ENCODE data around the gene ZNF682.
A peak's percentile ranks its signal among the peaks of the same experiment; 100 is the strongest.
"Not testable (repeated sequence)": the region's sequence is repeated elsewhere in the genome, so short reads cannot be mapped to it uniquely, and the experiment has no call there.

ZNF682 gene

DNA sequence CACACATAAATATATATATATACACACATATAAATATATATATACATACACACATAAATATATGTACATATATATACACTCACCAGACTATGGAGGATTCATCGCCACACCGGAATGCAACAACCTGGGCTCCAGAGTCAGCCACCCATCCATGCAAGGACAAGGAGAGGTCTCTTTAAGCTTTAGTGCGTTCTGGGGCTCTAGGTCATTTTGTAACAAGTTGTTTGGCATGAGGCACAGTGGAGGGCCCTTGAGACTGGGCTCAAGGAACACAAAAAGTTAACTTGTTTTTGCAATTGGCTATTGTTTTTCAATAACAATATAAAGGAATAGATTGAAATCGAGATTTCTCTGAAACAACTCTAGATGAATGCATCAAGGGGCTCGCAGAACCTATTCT lies 33.6 kb upstream of the ZNF682 start:
- TF ChIP-seq CTCF (IDR thresholded peaks at IDR 0.05; ENCODE audit: low read depth, low read length, missing control alignments): no peak

GRCh38 chr19:20070691-20071090 lies 31.4 kb upstream of the ZNF682 start:
- DNase-seq (ENCODE audit: extremely low read depth, low read depth): no peak
- no peak for TF ChIP-seq CTCF (IDR thresholded peaks at IDR 0.05; ENCODE audit: low read depth, low read length, missing control alignments)
- H3K4me3 ChIP-seq (replicated peaks; ENCODE audit: low read depth, low read length): no peak overlapping the region

More for the DNA sequence above, 33.6 kb upstream of the ZNF682 start:
- no peak overlapping the region for H3K4me3 ChIP-seq (replicated peaks; ENCODE audit: low read depth, low read length)
- DNase-seq (ENCODE audit: extremely low read depth, low read depth): no peak

DNA sequence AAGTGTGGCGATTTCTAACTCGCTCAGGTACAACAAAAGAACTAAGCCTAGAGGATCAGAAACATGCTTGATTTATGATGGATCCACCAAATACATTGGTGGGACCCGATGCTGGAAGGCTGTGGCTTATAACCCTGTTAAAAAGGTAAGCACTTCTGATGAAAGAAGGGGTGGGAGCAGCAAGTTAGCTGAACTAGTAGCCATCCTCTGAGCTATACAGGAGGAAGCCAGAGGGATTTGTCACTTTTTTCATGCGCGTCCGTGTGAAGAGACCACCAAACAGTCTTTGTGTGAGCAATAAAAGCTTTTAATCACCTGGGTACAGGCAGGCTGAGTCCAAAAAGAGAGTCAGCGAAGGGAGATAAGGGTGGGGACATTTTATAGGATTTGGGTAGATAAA lies 29.3 kb upstream of the ZNF682 start:
- H3K4me3 ChIP-seq (replicated peaks; ENCODE audit: low read depth, low read length): not testable (repeated sequence)

DNA sequence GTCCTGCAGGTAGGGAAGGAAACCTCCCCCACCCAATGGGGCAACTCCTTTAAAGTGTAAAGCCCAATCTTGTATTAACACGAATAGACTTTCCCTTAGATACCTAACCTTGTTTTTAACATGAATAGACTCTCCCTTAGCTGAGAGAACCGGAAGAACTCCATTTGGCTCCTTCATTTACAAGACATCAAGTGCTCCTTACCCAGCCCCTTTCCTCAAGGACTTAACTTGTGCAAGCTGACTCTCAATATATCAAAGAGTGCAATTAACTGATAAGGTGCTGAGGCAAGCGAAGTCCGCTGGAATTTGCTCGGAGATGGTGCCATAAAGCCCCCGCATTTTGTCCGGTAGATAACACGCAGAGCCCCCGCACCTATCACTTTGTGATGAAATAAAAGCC lies 28.6 kb upstream of the ZNF682 start:
- DNase-seq (ENCODE audit: extremely low read depth, low read depth): no peak
- TF ChIP-seq CTCF (IDR thresholded peaks at IDR 0.05; ENCODE audit: low read depth, low read length, missing control alignments): no peak
- H3K4me3 ChIP-seq (replicated peaks; ENCODE audit: low read depth, low read length): no peak overlapping the region

More for the DNA sequence above, 29.3 kb upstream of the ZNF682 start:
- DNase-seq (ENCODE audit: extremely low read depth, low read depth): not testable (repeated sequence)

- DNase-seq (ENCODE audit: extremely low read depth, low read depth): no peak
These were observed 27.6 kb upstream of the ZNF682 start for GRCh38 chr19:20066861-20067260.

GRCh38 chr19:20060282-20060681 lies 21.0 kb upstream of the ZNF682 start:
- DNase-seq (ENCODE audit: extremely low read depth, low read depth): no peak
- no peak overlapping the region for H3K4me3 ChIP-seq (replicated peaks; ENCODE audit: low read depth, low read length)
- no peak for TF ChIP-seq CTCF (IDR thresholded peaks at IDR 0.05; ENCODE audit: low read depth, low read length, missing control alignments)

More at GRCh38 chr19:20066861-20067260, 27.6 kb upstream of the ZNF682 start:
- no peak overlapping the region for H3K4me3 ChIP-seq (replicated peaks; ENCODE audit: low read depth, low read length)
- no peak for TF ChIP-seq CTCF (IDR thresholded peaks at IDR 0.05; ENCODE audit: low read depth, low read length, missing control alignments)

- not testable (repeated sequence) for H3K4me3 ChIP-seq (replicated peaks; ENCODE audit: low read depth, low read length); DNase-seq (ENCODE audit: extremely low read depth, low read depth)
These were observed 19.4 kb upstream of the ZNF682 start for GRCh38 chr19:20058738-20059137.

DNA sequence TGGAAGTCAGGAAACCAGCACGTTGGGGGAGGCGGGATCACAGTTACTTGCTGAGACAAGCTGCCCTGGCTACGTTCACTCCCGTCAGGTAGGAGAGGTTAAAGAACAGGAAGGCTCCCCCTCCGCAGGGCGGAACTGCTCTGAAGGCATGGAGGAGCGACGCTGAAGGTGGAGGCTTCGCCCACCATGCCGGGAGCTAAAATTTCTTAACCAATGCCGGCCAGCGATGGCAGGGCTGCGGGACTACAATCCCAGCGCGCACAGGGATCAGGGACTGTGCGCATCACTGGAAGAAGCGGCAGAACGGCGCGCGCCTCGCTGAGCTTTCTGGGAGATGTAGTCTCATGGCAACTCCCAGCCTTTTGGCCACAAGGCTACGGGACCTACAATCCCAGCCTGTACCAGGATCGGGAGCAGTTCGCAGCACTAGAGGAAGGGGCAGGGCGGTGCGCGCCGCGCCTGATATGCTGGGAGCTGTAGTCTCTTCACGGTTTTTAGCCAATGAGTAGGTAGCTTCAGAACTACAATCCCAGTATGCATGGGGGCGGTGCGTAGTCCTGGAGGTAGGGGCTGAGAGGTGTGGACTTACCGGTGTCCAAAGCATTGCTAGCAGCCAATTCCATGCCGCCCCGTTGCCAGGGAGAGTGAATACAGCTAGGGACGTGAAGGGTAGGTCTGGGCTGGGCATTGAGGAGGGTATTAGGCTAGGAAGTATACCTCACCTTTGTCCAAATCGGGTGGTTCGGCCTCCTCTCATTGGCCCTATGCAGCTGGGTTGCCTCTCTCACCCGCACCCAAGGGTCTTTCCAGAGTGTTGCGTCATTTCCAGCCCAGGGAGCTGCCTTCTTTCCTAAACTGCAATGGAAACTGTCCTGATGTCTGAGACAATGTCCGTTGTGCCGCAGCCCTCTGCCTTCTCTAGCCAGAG lies 12.8 kb upstream of the ZNF682 start:
- H3K4me3 ChIP-seq (replicated peaks; ENCODE audit: low read depth, low read length): peak overlapping the region; percentile 55
- no peak for TF ChIP-seq CTCF (IDR thresholded peaks at IDR 0.05; ENCODE audit: low read depth, low read length, missing control alignments)
- peak; percentile 76 for DNase-seq (ENCODE audit: extremely low read depth, low read depth)

DNA sequence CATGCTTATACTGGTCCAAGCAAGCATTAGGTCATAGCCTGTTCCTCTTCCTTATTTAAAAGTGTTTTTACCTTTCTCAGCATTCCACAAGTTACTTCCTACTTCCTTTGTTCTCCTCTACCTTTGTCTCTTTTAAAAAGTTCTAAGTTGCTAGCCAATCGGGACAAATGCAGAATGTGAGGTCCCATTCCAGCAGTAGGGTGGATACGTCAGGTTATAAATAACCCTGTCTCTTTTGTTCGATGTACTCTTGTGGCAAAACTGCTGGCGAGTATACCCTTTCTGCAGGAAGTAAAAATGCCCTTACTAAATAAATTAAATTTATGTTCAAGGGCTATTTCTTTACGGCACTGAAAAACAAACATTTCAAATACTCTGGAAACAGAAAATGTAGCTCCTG lies 6.4 kb upstream of the ZNF682 start:
- DNase-seq (ENCODE audit: extremely low read depth, low read depth); H3K4me3 ChIP-seq (replicated peaks; ENCODE audit: low read depth, low read length): not testable (repeated sequence)
